Caco-2 (cell line): ENCODE data around the gene ARL5A. TPM values are rescaled to one million over a fixed set of nuclear protein-coding genes. Genes with fewer than 3 reads are reported as not detected.

Source experiments
- BruUV-seq: library from RNA; stranded (reverse); fragments of 400-500 nt; replicated peaks from 2 replicates; lab custom pipeline; 2021; lab: Mats Ljungman, UMichigan
- CTCF ChIA-PET: fragments of 300-600 bp; sonication (Branson Sonifier 250); formaldehyde crosslinking; loops from one replicate; lab custom pipeline; 2022; ENCODE audit warnings: antibody characterized with exemption; lab: Charles Lee
- POLR2A ChIA-PET: fragments of 300-600 bp; sonication (Branson Sonifier 250); formaldehyde crosslinking; loops from one replicate; lab custom pipeline; 2022; ENCODE audit warnings: antibody characterized with exemption; lab: Charles Lee
- DNase-seq, 2 experiments: peaks; one replicate each; pipeline versions ENCODE4 v3.0.0 to v3.0.0-alpha.2; 2020 to 2022
- H3K27me3 ChIP-seq: replicated peaks from 2 replicates; pipeline ENCODE4 v1.6.0; 2011; ENCODE audit warnings: low read length; ENCODE audit not compliant: control insufficient read depth, insufficient read depth
- H3K36me3 ChIP-seq: 2 replicates; pipeline ENCODE4 v1.5.1; 2011; ENCODE audit warnings: low read length; ENCODE audit not compliant: control insufficient read depth, insufficient read depth
- H3K4me1 ChIP-seq: fragments of 250-450 bp; sonication (Bioruptor Pico); 2 replicates; pipeline ENCODE4 v1.5.1; 2020; ENCODE audit warnings: mild to moderate bottlenecking
- H3K4me3 ChIP-seq: 2 replicates; pipeline ENCODE4 v1.5.1; 2011; ENCODE audit warnings: low read depth, mild to moderate bottlenecking, control low read depth, low read length
- H3K9me3 ChIP-seq: fragments of 250-450 bp; sonication (Bioruptor Pico); 2 replicates; pipeline ENCODE4 v1.5.1; 2020; ENCODE audit warnings: mild to moderate bottlenecking, moderate library complexity
- H3K27ac Mint-ChIP-seq: one replicate; pipeline ENCODE4 v1.8.0; 2022; ENCODE audit warnings: mixed read lengths; ENCODE audit not compliant: unreplicated experiment
- H3K27me3 Mint-ChIP-seq: one replicate; pipeline ENCODE4 v1.8.0; 2022; ENCODE audit warnings: mixed read lengths; ENCODE audit not compliant: insufficient read depth, unreplicated experiment
- H3K36me3 Mint-ChIP-seq: one replicate; pipeline ENCODE4 v1.8.0; 2022; ENCODE audit warnings: mild to moderate bottlenecking, mixed read lengths; ENCODE audit not compliant: insufficient read depth, unreplicated experiment
- H3K4me1 Mint-ChIP-seq: one replicate; pipeline ENCODE4 v1.8.0; 2022; ENCODE audit warnings: low read depth, mixed read lengths; ENCODE audit not compliant: unreplicated experiment
- H3K4me3 Mint-ChIP-seq: one replicate; pipeline ENCODE4 v1.8.0; 2022; ENCODE audit warnings: mild to moderate bottlenecking, moderate library complexity, mixed read lengths; ENCODE audit not compliant: unreplicated experiment
- H3K9me3 Mint-ChIP-seq: one replicate; pipeline ENCODE4 v1.8.0; 2022; ENCODE audit warnings: mixed read lengths; ENCODE audit not compliant: unreplicated experiment
- intact Hi-C: fragments of 100-400 bp; cut with micrococcal nuclease; formaldehyde crosslinking; loops from one replicate; pipeline ENCODE4 v1.10.0; 2022; ENCODE audit not compliant: unreplicated experiment
- total RNA-seq: library from RNA; stranded (reverse); gene quantifications from 2 replicates; pipeline ENCODE4 v1.2.3, GENCODE V29; 2022
- TF ChIP-seq, protein P1 (sequence below), 2 experiments: fragments of 200-600 bp in 1 of 2; IDR thresholded peaks; 1 replicate in 1 of 2; 2 replicates in 1 of 2; pipeline versions ENCODE4 v1.5.1 to v1.8.0; 2011 to 2022; ENCODE audit warnings: antibody characterized with exemption in 1 of 2, control low read depth in 1 of 2, inconsistent platforms in 1 of 2, low read depth in 1 of 2, low read length in 1 of 2, mild to moderate bottlenecking in 1 of 2, moderate library complexity in 1 of 2; ENCODE audit not compliant: insufficient read depth in 1 of 2, severe bottlenecking in 1 of 2, unreplicated experiment in 1 of 2

The ARL5A gene
- total RNA-seq, 1 experiment from 2014 or later, result 58.3 TPM

GRCh38 chr2:151767536-151767935 is 60.7 kb downstream of the ARL5A start:
- TF ChIP-seq, protein P1, sequence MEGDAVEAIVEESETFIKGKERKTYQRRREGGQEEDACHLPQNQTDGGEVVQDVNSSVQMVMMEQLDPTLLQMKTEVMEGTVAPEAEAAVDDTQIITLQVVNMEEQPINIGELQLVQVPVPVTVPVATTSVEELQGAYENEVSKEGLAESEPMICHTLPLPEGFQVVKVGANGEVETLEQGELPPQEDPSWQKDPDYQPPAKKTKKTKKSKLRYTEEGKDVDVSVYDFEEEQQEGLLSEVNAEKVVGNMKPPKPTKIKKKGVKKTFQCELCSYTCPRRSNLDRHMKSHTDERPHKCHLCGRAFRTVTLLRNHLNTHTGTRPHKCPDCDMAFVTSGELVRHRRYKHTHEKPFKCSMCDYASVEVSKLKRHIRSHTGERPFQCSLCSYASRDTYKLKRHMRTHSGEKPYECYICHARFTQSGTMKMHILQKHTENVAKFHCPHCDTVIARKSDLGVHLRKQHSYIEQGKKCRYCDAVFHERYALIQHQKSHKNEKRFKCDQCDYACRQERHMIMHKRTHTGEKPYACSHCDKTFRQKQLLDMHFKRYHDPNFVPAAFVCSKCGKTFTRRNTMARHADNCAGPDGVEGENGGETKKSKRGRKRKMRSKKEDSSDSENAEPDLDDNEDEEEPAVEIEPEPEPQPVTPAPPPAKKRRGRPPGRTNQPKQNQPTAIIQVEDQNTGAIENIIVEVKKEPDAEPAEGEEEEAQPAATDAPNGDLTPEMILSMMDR (IDR thresholded peaks at IDR 0.05; ENCODE audit: insufficient read depth in 1 of 2, low read depth in 1 of 2, low read length in 1 of 2, severe bottlenecking in 1 of 2, unreplicated experiment in 1 of 2), result no peak
- Mint-ChIP-seq H3K36me3 (no peaks in the 10 kb centered on the region), H3K27ac (no peak overlapping the region), H3K27me3 (no peaks in the 10 kb centered on the region), H3K4me3 (no peak overlapping the region), H3K4me1 (no peaks in the 10 kb centered on the region), H3K9me3 (no peaks in the 10 kb centered on the region)
- CTCF ChIA-PET, result no interaction called here
- Histone ChIP-seq H3K4me1 (no peaks in the 10 kb centered on the region), H3K36me3 (no peaks in the 10 kb centered on the region), H3K27me3 (no peaks in the 10 kb centered on the region), H3K4me3 (no peak overlapping the region), H3K9me3 (no peaks in the 10 kb centered on the region)
- no peak for DNase-seq
- POLR2A ChIA-PET, result no interaction called here
- no TSS peak for BruUV-seq
- intact Hi-C loops, result no loop called here

DNA sequence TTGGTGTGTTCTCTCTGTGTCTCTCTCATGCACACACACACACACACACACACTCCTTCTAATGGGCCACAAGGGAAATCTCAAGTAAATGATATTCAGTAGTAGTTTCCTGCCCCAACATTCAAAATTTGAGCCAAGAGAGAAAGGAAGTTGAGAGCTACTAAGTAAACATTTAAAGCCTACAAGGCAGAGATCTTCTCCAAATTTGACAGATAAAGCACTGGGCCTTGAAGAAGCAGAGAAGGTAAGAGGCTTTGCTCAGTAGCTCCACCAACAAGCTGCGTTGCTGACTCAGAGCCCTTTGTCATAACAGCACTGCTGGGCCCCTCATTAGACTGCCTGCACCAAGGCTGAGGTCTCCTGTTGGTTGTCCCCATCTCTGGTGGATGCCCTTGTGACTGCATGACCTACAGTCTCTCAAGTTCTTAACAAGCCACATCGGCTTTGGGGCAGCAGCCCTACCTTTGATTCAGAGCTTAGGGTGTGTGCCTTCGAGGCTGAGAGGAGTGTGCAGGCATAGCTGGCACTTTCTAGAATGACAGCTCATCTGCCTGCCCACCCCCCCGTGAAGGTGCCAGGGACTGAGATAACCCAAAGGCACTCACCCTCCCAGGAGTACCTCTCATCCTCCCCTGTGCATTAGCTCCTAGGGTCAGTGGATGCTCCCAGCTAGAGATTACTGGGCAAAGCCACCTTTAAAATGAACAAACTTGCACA is 61.6 kb downstream of the ARL5A start:
- BruUV-seq, result no TSS peak
- intact Hi-C loops, result no loop called here
- Mint-ChIP-seq H3K4me1 (no peaks in the 10 kb centered on the region), H3K9me3 (no peaks in the 10 kb centered on the region), H3K36me3 (no peaks in the 10 kb centered on the region), H3K27ac (no peak overlapping the region), H3K27me3 (no peaks in the 10 kb centered on the region), H3K4me3 (no peak overlapping the region)
- H3K4me3 ChIP-seq, result no peak overlapping the region
- no peaks in the 10 kb centered on the region for H3K36me3 ChIP-seq
- no peaks in the 10 kb centered on the region for H3K9me3 ChIP-seq
- TF ChIP-seq, protein P1 (IDR thresholded peaks at IDR 0.05; ENCODE audit: insufficient read depth in 1 of 2, low read depth in 1 of 2, low read length in 1 of 2, severe bottlenecking in 1 of 2, unreplicated experiment in 1 of 2), result no peak
- ChIA-PET POLR2A (no interaction called here), CTCF (no interaction called here)
- H3K4me1 ChIP-seq, result no peaks in the 10 kb centered on the region
- H3K27me3 ChIP-seq, result no peaks in the 10 kb centered on the region
- no peak for DNase-seq

DNA sequence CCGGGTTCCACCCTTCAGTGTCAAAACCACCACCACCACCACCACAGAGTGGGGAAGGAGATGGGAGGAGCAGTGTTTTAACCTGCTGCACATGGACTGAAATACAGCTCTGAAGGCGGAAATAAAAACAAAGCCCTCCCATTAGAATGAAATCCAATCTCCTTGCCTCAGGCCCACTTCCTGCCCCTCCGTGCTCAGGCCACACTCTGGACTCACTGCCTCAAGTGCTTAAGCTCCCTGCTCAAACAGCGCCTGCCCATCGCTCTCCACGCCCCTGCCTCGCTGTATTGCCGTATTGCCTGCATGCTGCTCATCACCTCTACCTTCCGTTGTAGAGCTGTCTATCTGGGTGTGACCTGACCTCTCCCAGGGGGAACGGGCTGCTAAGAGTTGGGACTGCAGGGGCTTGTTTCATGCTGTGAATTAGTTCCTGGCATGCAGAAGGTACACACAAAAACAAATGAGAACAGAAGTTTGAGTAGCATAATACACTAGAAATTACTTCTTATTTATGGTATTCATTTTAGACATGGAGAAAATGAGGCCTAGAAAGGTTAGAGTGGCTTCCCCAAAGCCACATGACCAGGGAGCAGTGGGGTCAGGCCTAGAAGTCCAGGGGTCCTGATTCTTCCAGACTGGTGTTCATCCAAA is 62.3 kb downstream of the ARL5A start:
- ChIA-PET CTCF (no interaction called here), POLR2A (no interaction called here)
- H3K4me3 ChIP-seq, result no peak overlapping the region
- intact Hi-C loops, result no loop called here
- no peaks in the 10 kb centered on the region for H3K27me3 ChIP-seq
- no peak for DNase-seq
- H3K36me3 ChIP-seq, result no peaks in the 10 kb centered on the region
- Mint-ChIP-seq H3K27ac (no peak overlapping the region), H3K4me3 (no peak overlapping the region), H3K27me3 (no peaks in the 10 kb centered on the region), H3K4me1 (no peaks in the 10 kb centered on the region), H3K36me3 (no peaks in the 10 kb centered on the region), H3K9me3 (no peaks in the 10 kb centered on the region)
- no peaks in the 10 kb centered on the region for H3K9me3 ChIP-seq
- BruUV-seq, result no TSS peak
- H3K4me1 ChIP-seq, result no peaks in the 10 kb centered on the region
- TF ChIP-seq, protein P1 (IDR thresholded peaks at IDR 0.05; ENCODE audit: insufficient read depth in 1 of 2, low read depth in 1 of 2, low read length in 1 of 2, severe bottlenecking in 1 of 2, unreplicated experiment in 1 of 2), result no peak
